Gastrocnemius medialis (tissue), 4 donors: ENCODE data around the gene TIGD2. TPM values are rescaled to one million over a fixed set of nuclear protein-coding genes. Genes with fewer than 3 reads are reported as not detected.

Experiments
- ATAC-seq, 2 donors: fragments of 150-250 bp; one replicate each; pipeline ENCODE4 v1.9.1; 2016
- DNase-seq, 2 donors: peaks; one replicate each; pipeline ENCODE4 v3.0.0-alpha.2; 2019
- H3K27ac ChIP-seq, 4 donors: fragments of 200-600 bp; sonication (generic); 1 replicate in 1 of 4; 2 replicates in 3 of 4; pipeline ENCODE4 v1.5.1; 2016 to 2018; ENCODE audit warnings: mild to moderate bottlenecking in 2 of 4, moderate library complexity in 1 of 4
- H3K27me3 ChIP-seq, 3 donors: fragments of 200-600 bp; sonication (generic) in 2 of 3; 1 replicate in 1 of 3; 2 replicates in 2 of 3; pipeline versions ENCODE4 v1.5.1 to v1.6.0; 2016 to 2019; ENCODE audit warnings: mild to moderate bottlenecking in 1 of 3, moderate library complexity in 1 of 3
- H3K36me3 ChIP-seq, 2 donors: fragments of 200-600 bp; sonication (generic) in 1 of 2; one replicate each; pipeline ENCODE4 v1.5.1; 2017 to 2018
- H3K4me1 ChIP-seq, 2 donors: fragments of 200-600 bp; sonication (generic) in 1 of 2; one replicate each; pipeline ENCODE4 v1.5.1; 2016 to 2017; ENCODE audit warnings: mild to moderate bottlenecking in 2 of 2
- H3K4me3 ChIP-seq, 4 donors: fragments of 200-600 bp; sonication (generic) in 3 of 4; 1 replicate in 1 of 4; 2 replicates in 3 of 4; pipeline ENCODE4 v1.5.1; 2016 to 2019; ENCODE audit warnings: mild to moderate bottlenecking in 2 of 4
- H3K9me3 ChIP-seq, 3 donors: fragments of 200-600 bp; sonication (generic) in 2 of 3; 1 replicate in 1 of 3; 2 replicates in 2 of 3; pipeline ENCODE4 v1.5.1; 2016 to 2019
- CTCF ChIP-seq, 5 experiments: fragments of 450-650 bp in 3 of 5; fragments of 200-600 bp in 2 of 5; sonication (generic) in 2 of 5; IDR thresholded peaks in 4 of 5; conservative IDR thresholded peaks in 1 of 5; 1 replicate in 4 of 5; 2 replicates in 1 of 5; pipeline ENCODE4 v1.5.1; 2016 to 2019; ENCODE audit warnings: antibody characterized with exemption in 5 of 5, mild to moderate bottlenecking in 3 of 5, moderate library complexity in 3 of 5
- POLR2A ChIP-seq, 2 donors: fragments of 450-650 bp; IDR thresholded peaks; one replicate each; pipeline ENCODE4 v1.6.1; 2017; ENCODE audit warnings: antibody characterized with exemption in 2 of 2, mild to moderate bottlenecking in 2 of 2, moderate library complexity in 2 of 2
- in situ Hi-C, 4 donors: fragments of 200-750 bp; cut with MboI; loops; one replicate each; pipeline versions ENCODE4 v1.15.0 to v1.8.0; 2017; ENCODE audit warnings: low sequenced_read_pairs in 4 of 4
- intact Hi-C: fragments of 100-400 bp; cut with DNase I; formaldehyde crosslinking; loops from one replicate; pipeline ENCODE4 v1.15.1; 2023; ENCODE audit warnings: low total_unique reads
- total RNA-seq, 4 donors: library from RNA; depleted of rRNA; stranded (reverse); fragments of >200 nt; gene quantifications; one replicate each; pipeline versions ENCODE4 v1.1.0 to v1.2.3, GENCODE V29; 2016

The TIGD2 gene
- total RNA-seq, 4 donors from 2014 or later, result 1.7 to 2.8 (median 2.4) TPM

GRCh38 chr4:89164400-89164799 lies 53.1 kb downstream of the TIGD2 start:
- no peak for ATAC-seq
- no peaks in the 10 kb centered on the region for H3K36me3 ChIP-seq
- H3K27ac ChIP-seq, result no peak overlapping the region
- no peaks in the 10 kb centered on the region for H3K4me1 ChIP-seq
- no peaks in the 10 kb centered on the region for H3K27me3 ChIP-seq
- H3K4me3 ChIP-seq, result no peak overlapping the region
- in situ Hi-C loops (no loop called here), intact Hi-C loops (no loop called here)
- DNase-seq, result no peak
- H3K9me3 ChIP-seq, result no peaks in the 10 kb centered on the region
- TF ChIP-seq CTCF (IDR thresholded peaks at IDR 0.05 in 4 of 5, conservative IDR thresholded peaks at IDR 0.05 in 1 of 5), result no peak
- TF ChIP-seq POLR2A (IDR thresholded peaks at IDR 0.05), result no peak

Other genes with a start within 250 kb of the TIGD2 start
- 10 to 100 TPM in 3 of 4 donors, 1 to 10 TPM in 1; 6.7 to 14.1 (median 11.4) TPM for gene FAM13A, start 54.3 kb upstream of the TIGD2 start, total RNA-seq
- 1 to 10 TPM; 1.2 to 3.1 (median 1.8) TPM for gene GPRIN3, start 196.3 kb downstream of the TIGD2 start, total RNA-seq